Measurements from ENCODE around the gene HYDIN.

DNA sequence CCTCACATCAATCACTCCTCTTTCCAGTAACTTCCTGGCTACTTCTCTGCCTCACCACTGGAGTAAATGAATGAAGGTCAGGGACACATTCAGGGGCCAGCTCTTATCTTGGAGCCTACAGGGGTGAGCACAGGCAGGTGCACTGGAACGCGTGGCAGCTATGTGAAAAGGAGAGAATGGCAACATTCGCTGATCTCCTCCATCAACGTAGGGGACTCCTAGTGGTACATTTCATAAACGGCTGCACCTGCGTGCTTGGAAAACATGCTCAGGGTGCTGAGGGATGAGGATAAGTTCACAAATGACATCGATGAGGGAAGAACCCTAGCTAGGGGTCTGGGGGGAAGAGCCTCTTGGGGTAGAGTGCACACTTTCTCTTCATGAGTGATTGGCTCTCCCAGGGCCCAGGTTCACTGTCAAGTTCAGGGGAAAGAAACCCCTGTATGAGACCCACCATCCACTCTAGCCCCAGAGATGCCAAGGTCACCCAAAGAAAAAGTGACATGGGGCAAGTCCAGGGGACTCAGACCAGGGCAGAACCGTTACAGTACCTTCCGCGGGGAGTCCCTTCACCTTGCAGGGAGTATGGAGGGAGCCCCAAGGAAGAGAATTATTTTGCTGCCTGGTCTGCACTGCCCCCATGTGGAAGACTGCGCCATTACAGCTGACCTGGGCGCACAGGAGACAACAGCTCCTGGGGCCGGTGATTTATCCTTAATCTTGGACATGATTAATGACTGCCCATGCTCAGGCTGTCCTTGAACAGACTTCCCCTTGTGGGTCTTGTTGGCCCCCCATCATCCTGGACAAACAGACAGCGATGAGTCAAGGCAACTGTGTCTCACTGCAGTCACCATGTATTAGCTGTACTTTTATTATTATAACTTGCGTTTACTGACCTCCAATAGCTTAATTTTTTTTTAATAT is 459.6 kb downstream of the HYDIN start:
- TF ChIP-seq, protein P1, sequence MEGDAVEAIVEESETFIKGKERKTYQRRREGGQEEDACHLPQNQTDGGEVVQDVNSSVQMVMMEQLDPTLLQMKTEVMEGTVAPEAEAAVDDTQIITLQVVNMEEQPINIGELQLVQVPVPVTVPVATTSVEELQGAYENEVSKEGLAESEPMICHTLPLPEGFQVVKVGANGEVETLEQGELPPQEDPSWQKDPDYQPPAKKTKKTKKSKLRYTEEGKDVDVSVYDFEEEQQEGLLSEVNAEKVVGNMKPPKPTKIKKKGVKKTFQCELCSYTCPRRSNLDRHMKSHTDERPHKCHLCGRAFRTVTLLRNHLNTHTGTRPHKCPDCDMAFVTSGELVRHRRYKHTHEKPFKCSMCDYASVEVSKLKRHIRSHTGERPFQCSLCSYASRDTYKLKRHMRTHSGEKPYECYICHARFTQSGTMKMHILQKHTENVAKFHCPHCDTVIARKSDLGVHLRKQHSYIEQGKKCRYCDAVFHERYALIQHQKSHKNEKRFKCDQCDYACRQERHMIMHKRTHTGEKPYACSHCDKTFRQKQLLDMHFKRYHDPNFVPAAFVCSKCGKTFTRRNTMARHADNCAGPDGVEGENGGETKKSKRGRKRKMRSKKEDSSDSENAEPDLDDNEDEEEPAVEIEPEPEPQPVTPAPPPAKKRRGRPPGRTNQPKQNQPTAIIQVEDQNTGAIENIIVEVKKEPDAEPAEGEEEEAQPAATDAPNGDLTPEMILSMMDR (conservative IDR thresholded peaks at IDR 0.05; ENCODE audit: low read length), result peak; percentile 94
- no peak for TF ChIP-seq EZH2phosphoT487 (IDR thresholded peaks at IDR 0.05; ENCODE audit: borderline replicate concordance)

All from Loucy (cell line).